Fibroblast of lung (primary cell): ENCODE data around the gene ARHGEF38. TPM values are rescaled to one million over a fixed set of nuclear protein-coding genes. Genes with fewer than 3 reads are reported as not detected.
A peak's percentile ranks its signal among the peaks of the same experiment; 100 is the strongest.
"Not testable (repeated sequence)": the region's sequence is repeated elsewhere in the genome, so short reads cannot be mapped to it uniquely, and the experiment has no call there.

Source experiments
- DNase-seq, 2 donors: peaks; one replicate each; pipeline versions ENCODE4 v3.0.0 to v3.0.0-alpha.2; 2010; ENCODE audit warnings: low read depth in 2 of 2
- H2AFZ ChIP-seq: 2 replicates; pipeline ENCODE4 v1.5.1; 2012; ENCODE audit warnings: low read length, control low read depth, inconsistent platforms
- H3K27ac ChIP-seq: 2 replicates; pipeline ENCODE4 v1.5.1; 2011; ENCODE audit warnings: low read length, control low read depth; ENCODE audit not compliant: insufficient read depth
- H3K27me3 ChIP-seq: 2 replicates; pipeline ENCODE4 v1.5.1; 2011; ENCODE audit warnings: mild to moderate bottlenecking, low read length; ENCODE audit not compliant: control insufficient read depth, insufficient read depth
- H3K36me3 ChIP-seq: 2 replicates; pipeline ENCODE4 v1.5.1; 2011; ENCODE audit warnings: low read length; ENCODE audit not compliant: control insufficient read depth, insufficient read depth
- H3K4me1 ChIP-seq: 2 replicates; pipeline ENCODE4 v1.5.1; 2011; ENCODE audit warnings: low read length; ENCODE audit not compliant: control insufficient read depth, insufficient read depth; ENCODE audit errors: extremely low read depth
- H3K4me2 ChIP-seq: 2 replicates; pipeline ENCODE4 v1.5.1; 2011; ENCODE audit warnings: low read length, control low read depth; ENCODE audit not compliant: insufficient read depth; ENCODE audit errors: extremely low read depth
- H3K4me3 ChIP-seq, 4 experiments: fragments of 200-600 bp in 1 of 4; sonication (generic) in 1 of 4; replicated peaks in 1 of 4; 2 replicates each; pipeline ENCODE4 v1.5.1; 2011 to 2016; ENCODE audit warnings: low read length in 4 of 4, low read depth in 3 of 4, mild to moderate bottlenecking in 3 of 4, control low read depth in 2 of 4, inconsistent platforms in 1 of 4, mixed read lengths in 1 of 4; ENCODE audit not compliant: insufficient read depth in 1 of 4; ENCODE audit errors: control extremely low read depth in 1 of 4
- H3K79me2 ChIP-seq: 2 replicates; pipeline ENCODE4 v1.5.1; 2012; ENCODE audit warnings: mild to moderate bottlenecking, low read length, inconsistent platforms; ENCODE audit not compliant: control insufficient read depth, insufficient read depth
- H3K9ac ChIP-seq: 2 replicates; pipeline ENCODE4 v1.5.1; 2011; ENCODE audit warnings: mild to moderate bottlenecking, low read length, control low read depth; ENCODE audit not compliant: insufficient read depth
- H3K9me3 ChIP-seq: 2 replicates; pipeline ENCODE4 v1.5.1; 2012; ENCODE audit warnings: low read depth, low read length; ENCODE audit not compliant: control insufficient read depth, insufficient read depth
- H4K20me1 ChIP-seq: 2 replicates; pipeline ENCODE4 v1.5.1; 2011; ENCODE audit warnings: low read length; ENCODE audit not compliant: control insufficient read depth, insufficient read depth; ENCODE audit errors: extremely low read depth
- EZH2 ChIP-seq: IDR thresholded peaks from 2 replicates; pipeline ENCODE4 v1.5.1; 2012; ENCODE audit warnings: low read length, control low read depth, mild to moderate bottlenecking; ENCODE audit errors: missing control alignments
- polyA plus RNA-seq, 2 donors: library from polyadenylated mRNA; depleted of rRNA in 1 of 2; stranded (reverse) in 1 of 2; unstranded in 1 of 2; fragments of >200 nt; gene quantifications; 2 replicates each; pipeline ENCODE4 v1.2.1, GENCODE V29; 2011 to 2012; ENCODE audit warnings: missing spikeins in 1 of 2
- total RNA-seq: library from RNA; depleted of rRNA; stranded (reverse); fragments of >200 nt; gene quantifications from 2 replicates; pipeline ENCODE4 v1.2.1, GENCODE V29; 2014
- TF ChIP-seq, protein P1 (sequence below), 2 donors: IDR thresholded peaks in 1 of 2; conservative IDR thresholded peaks in 1 of 2; 1 replicate in 1 of 2; 2 replicates in 1 of 2; pipeline ENCODE4 v1.5.1; 2011 to 2012; ENCODE audit warnings: low read length in 2 of 2, control low read depth in 1 of 2, inconsistent platforms in 1 of 2, low read depth in 1 of 2, mild to moderate bottlenecking in 1 of 2

The ARHGEF38 gene
- total and polyA plus RNA-seq, 2 donors (not counting 1 experiment from before 2014, with no cell fraction given), result not detected

DNA sequence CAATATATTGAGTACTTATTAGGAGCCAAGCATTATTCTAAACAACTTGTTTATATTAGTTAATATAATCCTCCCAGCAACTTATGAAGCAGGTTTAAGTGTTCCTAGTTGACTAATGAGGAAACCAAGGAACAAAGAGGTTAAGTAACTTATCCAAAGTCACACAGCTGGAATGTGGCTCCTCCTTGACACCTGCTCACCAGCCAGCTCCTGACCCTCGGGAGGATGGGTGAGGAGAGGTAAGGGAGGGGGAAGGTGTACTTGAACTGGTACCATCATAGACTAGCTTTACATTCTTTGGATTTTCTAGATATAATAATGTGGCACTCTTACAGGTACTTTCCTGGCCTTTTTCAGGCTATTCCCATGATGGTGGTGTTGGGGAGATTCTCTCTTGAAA, 50.7 kb downstream of the ARHGEF38 start:
- Histone ChIP-seq H3K27ac (no peak overlapping the region), H3K9ac (no peak overlapping the region), H3K9me3 (no peaks in the 10 kb centered on the region), H2AFZ (no peak overlapping the region), H3K4me2 (no peak overlapping the region), H3K4me1 (no peaks in the 10 kb centered on the region), H3K79me2 (no peaks in the 10 kb centered on the region), H3K4me3 (no peak overlapping the region), H3K27me3 (no peaks in the 10 kb centered on the region), H3K36me3 (no peaks in the 10 kb centered on the region), H4K20me1 (no peaks in the 10 kb centered on the region)
- no peak for DNase-seq
- TF ChIP-seq, protein P1, sequence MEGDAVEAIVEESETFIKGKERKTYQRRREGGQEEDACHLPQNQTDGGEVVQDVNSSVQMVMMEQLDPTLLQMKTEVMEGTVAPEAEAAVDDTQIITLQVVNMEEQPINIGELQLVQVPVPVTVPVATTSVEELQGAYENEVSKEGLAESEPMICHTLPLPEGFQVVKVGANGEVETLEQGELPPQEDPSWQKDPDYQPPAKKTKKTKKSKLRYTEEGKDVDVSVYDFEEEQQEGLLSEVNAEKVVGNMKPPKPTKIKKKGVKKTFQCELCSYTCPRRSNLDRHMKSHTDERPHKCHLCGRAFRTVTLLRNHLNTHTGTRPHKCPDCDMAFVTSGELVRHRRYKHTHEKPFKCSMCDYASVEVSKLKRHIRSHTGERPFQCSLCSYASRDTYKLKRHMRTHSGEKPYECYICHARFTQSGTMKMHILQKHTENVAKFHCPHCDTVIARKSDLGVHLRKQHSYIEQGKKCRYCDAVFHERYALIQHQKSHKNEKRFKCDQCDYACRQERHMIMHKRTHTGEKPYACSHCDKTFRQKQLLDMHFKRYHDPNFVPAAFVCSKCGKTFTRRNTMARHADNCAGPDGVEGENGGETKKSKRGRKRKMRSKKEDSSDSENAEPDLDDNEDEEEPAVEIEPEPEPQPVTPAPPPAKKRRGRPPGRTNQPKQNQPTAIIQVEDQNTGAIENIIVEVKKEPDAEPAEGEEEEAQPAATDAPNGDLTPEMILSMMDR (conservative IDR thresholded peaks at IDR 0.05 in 1 of 2, IDR thresholded peaks at IDR 0.05 in 1 of 2; ENCODE audit: low read depth in 1 of 2, low read length in 2 of 2), result no peak
- TF ChIP-seq EZH2, result no peak

GRCh38 chr4:105605493-105605892, 53.1 kb downstream of the ARHGEF38 start:
- Histone ChIP-seq H3K27ac (no peak overlapping the region), H3K4me2 (no peak overlapping the region), H2AFZ (no peak overlapping the region), H3K36me3 (no peaks in the 10 kb centered on the region), H3K4me1 (no peaks in the 10 kb centered on the region), H3K27me3 (no peaks in the 10 kb centered on the region), H4K20me1 (no peaks in the 10 kb centered on the region), H3K79me2 (no peaks in the 10 kb centered on the region), H3K9ac (no peak overlapping the region), H3K4me3 (no peak overlapping the region), H3K9me3 (no peaks in the 10 kb centered on the region)
- DNase-seq, result peak; percentile 82
- no peak for TF ChIP-seq EZH2
- TF ChIP-seq, protein P1 (conservative IDR thresholded peaks at IDR 0.05 in 1 of 2, IDR thresholded peaks at IDR 0.05 in 1 of 2; ENCODE audit: low read depth in 1 of 2, low read length in 2 of 2), result no peak

GRCh38 chr4:105607876-105608275, 55.5 kb downstream of the ARHGEF38 start:
- H3K27ac ChIP-seq, result no peak overlapping the region
- H3K9ac ChIP-seq, result no peak overlapping the region
- no peak overlapping the region for H3K4me3 ChIP-seq
- H3K4me1 ChIP-seq, result no peaks in the 10 kb centered on the region
- no peaks in the 10 kb centered on the region for H3K79me2 ChIP-seq
- H3K9me3 ChIP-seq, result no peaks in the 10 kb centered on the region
- no peaks in the 10 kb centered on the region for H3K27me3 ChIP-seq
- TF ChIP-seq, protein P1 (conservative IDR thresholded peaks at IDR 0.05 in 1 of 2, IDR thresholded peaks at IDR 0.05 in 1 of 2; ENCODE audit: low read depth in 1 of 2, low read length in 2 of 2), result no peak
- TF ChIP-seq EZH2, result no peak
- H4K20me1 ChIP-seq, result no peaks in the 10 kb centered on the region
- H3K36me3 ChIP-seq, result no peaks in the 10 kb centered on the region
- no peak for DNase-seq
- H2AFZ ChIP-seq, result no peak overlapping the region
- H3K4me2 ChIP-seq, result no peak overlapping the region

GRCh38 chr4:105609819-105610218, 57.4 kb downstream of the ARHGEF38 start:
- not testable (repeated sequence) for H3K79me2 ChIP-seq, H3K36me3 ChIP-seq, H3K4me1 ChIP-seq, H3K9me3 ChIP-seq, H3K4me2 ChIP-seq, H3K27ac ChIP-seq, H3K9ac ChIP-seq, H3K27me3 ChIP-seq, H2AFZ ChIP-seq, H3K4me3 ChIP-seq, DNase-seq, H4K20me1 ChIP-seq
